Adipocyte (in vitro differentiated cells): Measurements from ENCODE around the gene CCDC187.

Source experiments
- DNase-seq: peaks from one replicate; pipeline ENCODE4 v3.0.0-alpha.2; 2015; ENCODE audit warnings: low read depth
- H3K27me3 ChIP-seq: replicated peaks from 2 replicates; pipeline ENCODE4 v1.7.0; 2013; ENCODE audit warnings: mild to moderate bottlenecking, low read length, moderate library complexity; ENCODE audit not compliant: control insufficient read depth, insufficient read depth
- H3K36me3 ChIP-seq: 2 replicates; pipeline ENCODE4 v1.7.0; 2013; ENCODE audit warnings: low read length, mild to moderate bottlenecking, moderate library complexity; ENCODE audit not compliant: control insufficient read depth, insufficient read depth, severe bottlenecking
- H3K4me1 ChIP-seq: 2 replicates; pipeline ENCODE4 v1.7.0; 2013; ENCODE audit warnings: mild to moderate bottlenecking, low read length, moderate library complexity; ENCODE audit not compliant: control insufficient read depth, insufficient read depth
- H3K4me3 ChIP-seq: 2 replicates; pipeline ENCODE4 v1.7.0; 2013; ENCODE audit warnings: mild to moderate bottlenecking, low read length, moderate library complexity
- H3K9ac ChIP-seq: 2 replicates; pipeline ENCODE4 v1.7.0; 2013; ENCODE audit warnings: mild to moderate bottlenecking, low read length, moderate library complexity
- H3K9me3 ChIP-seq: 2 replicates; pipeline ENCODE4 v1.7.0; 2013; ENCODE audit warnings: mild to moderate bottlenecking, low read length, moderate library complexity; ENCODE audit not compliant: control insufficient read depth

CCDC187 gene

DNA sequence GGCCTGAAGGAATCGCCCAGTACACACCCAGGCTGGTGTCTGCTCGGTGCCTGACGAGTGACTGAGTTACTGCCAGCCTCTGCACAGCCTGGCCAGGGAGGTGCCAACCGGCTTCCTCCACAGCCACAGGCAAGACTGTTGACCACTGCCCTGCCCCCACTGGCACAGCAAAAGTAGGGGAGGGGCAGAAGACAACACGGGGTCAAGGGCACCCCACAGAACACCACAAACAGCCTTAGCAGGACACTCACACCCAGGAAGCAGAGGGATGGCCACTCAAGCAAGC lies 98.2 kb downstream of the CCDC187 start:
- Histone ChIP-seq H3K4me1 (no peaks in the 10 kb centered on the region), H3K36me3 (peaks cover 5% of the 10 kb centered on the region), H3K4me3 (no peak overlapping the region), H3K27me3 (peaks cover 23% of the 10 kb centered on the region), H3K9ac (no peak overlapping the region), H3K9me3 (no peaks in the 10 kb centered on the region)
- no peak for DNase-seq

DNA sequence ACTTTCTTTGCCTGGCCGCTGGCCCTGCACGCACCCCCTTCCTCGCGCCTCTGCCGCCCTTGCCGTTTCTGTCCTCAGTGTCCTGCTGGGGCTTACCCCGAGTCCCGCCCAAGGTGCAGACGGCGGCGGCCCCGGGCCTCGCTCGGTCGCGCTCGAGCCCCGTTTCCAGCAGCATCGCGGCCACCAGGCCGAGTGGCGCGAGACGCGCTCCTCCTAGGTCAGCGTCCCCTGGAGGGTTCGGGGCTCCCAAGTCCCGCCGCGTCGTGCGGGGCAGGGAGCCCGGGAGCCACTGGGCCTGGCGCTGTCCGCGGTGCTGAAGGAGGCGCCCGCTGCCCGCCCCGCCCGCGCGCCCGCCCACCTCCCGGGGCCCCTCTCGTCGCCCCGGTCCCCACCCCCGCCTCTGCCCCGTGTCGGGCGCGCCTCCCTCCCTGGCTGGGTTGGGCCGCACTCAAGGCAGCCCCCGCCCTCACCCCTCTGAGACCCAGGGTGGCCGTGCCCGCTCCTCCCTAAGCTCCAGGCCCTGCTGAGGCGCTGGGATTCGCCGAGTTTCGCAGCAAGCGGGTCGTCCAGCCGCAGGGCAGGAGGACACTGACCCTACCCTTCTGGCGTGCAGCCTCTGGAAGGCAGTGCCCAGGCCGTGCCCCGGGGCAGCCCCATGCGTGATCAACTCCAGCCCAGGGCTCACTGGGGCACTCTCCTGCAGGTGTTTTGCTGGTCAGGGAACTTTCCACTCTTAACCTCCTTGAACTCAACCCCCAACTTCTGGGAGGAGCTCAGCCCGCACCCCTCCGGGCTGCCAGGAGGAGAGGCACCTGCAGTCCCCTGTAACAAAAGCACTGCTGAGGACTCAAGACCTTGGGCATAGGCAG lies 98.8 kb downstream of the CCDC187 start, which contains the start of gene LHX3:
LHX3 (minus strand) TSS at position 291 of the 869 bp plus-strand sequence; CDS start at position 175, 116 bp downstream.
- H3K4me3 ChIP-seq, result no peak within 1 kb of the TSS
- H3K9ac ChIP-seq, result no peak within 1 kb of the TSS
- no peaks in the 10 kb centered on the region for H3K9me3 ChIP-seq
- peaks cover 28% of the 10 kb centered on the region for H3K27me3 ChIP-seq
- DNase-seq, result peak; percentile 62
- H3K4me1 ChIP-seq, result no peaks in the 10 kb centered on the region
- peaks cover 5% of the 10 kb centered on the region for H3K36me3 ChIP-seq

DNA sequence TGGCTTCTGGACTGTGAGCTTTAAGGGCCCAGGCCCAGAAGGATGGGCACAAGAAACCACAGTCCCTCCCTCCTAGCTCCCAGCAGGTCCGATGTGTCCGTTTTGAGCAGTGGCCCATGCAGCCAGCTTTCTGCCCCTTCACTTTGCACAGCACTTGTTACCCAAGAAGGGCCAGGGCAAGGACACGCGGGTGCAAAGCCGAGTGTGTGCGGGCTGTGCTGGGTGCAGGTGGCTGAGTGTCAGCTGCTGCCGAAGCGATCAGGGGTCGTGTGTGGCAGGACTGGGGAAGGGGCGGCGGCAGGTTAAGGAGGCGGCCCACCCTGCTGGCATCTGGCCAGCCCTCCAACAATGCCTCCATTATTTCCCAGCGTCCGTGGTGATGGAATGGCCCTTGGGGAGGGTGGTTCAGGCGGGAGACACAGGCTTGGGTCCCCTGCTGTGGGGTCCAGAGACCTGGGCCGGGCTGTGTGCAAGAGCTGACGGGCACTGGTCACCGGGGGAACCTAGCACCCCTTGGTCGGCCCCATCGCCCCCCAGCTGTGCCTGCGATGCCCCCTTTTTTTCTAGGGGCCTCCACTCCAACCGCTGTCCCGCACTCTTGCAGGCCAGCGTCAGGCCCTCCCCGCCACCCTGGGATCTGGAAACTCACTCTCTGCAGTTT lies 99.6 kb downstream of the CCDC187 start:
- H3K27me3 ChIP-seq, result peaks cover 36% of the 10 kb centered on the region
- H3K4me1 ChIP-seq, result no peaks in the 10 kb centered on the region
- H3K4me3 ChIP-seq, result no peak overlapping the region

DNA sequence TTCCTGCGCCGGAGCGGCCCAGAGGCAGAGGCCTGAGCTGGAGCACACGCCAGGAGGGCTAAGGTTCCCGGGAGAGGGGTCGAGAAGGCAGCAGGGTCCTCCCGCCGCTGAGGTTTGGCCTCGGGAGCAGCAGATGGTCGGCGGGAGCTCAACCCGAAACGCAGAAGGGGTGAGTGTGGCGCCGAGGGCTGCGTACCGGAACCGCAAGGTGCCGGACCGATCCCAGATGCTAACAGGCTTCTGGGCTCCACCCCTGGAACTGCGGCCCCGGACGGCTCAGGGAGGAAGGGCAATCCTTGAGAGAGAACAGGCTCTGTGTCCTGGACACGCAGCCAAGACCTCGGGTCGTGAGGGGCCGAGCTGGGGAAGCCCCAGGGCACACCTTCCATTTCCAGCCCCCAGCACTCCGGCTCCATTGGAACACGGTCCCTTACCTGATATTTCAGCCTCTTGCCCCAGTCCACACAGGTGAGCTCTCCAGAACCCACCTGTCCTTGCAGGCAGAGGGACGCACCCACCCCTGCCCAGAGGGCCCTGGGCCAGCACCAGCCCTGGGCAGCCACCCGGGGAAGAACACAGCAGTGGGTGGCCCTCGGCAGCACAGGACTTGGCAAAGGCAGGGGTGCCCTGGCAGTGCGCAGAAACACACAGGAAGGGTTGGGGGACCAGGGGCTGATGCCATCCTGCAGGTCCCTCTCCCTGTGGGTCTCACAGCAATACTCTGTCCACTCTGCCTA lies 100.3 kb downstream of the CCDC187 start:
- no peaks in the 10 kb centered on the region for H3K4me1 ChIP-seq
- peaks cover 1% of the 10 kb centered on the region for H3K36me3 ChIP-seq
- peaks cover 37% of the 10 kb centered on the region for H3K27me3 ChIP-seq
- H3K9me3 ChIP-seq, result no peaks in the 10 kb centered on the region
- no peak overlapping the region for H3K4me3 ChIP-seq
- no peak overlapping the region for H3K9ac ChIP-seq
- no peak for DNase-seq

More for the DNA sequence above, 99.6 kb downstream of the CCDC187 start:
- no peak overlapping the region for H3K9ac ChIP-seq
- H3K36me3 ChIP-seq, result peaks cover 5% of the 10 kb centered on the region
- no peak for DNase-seq
- H3K9me3 ChIP-seq, result no peaks in the 10 kb centered on the region

DNA sequence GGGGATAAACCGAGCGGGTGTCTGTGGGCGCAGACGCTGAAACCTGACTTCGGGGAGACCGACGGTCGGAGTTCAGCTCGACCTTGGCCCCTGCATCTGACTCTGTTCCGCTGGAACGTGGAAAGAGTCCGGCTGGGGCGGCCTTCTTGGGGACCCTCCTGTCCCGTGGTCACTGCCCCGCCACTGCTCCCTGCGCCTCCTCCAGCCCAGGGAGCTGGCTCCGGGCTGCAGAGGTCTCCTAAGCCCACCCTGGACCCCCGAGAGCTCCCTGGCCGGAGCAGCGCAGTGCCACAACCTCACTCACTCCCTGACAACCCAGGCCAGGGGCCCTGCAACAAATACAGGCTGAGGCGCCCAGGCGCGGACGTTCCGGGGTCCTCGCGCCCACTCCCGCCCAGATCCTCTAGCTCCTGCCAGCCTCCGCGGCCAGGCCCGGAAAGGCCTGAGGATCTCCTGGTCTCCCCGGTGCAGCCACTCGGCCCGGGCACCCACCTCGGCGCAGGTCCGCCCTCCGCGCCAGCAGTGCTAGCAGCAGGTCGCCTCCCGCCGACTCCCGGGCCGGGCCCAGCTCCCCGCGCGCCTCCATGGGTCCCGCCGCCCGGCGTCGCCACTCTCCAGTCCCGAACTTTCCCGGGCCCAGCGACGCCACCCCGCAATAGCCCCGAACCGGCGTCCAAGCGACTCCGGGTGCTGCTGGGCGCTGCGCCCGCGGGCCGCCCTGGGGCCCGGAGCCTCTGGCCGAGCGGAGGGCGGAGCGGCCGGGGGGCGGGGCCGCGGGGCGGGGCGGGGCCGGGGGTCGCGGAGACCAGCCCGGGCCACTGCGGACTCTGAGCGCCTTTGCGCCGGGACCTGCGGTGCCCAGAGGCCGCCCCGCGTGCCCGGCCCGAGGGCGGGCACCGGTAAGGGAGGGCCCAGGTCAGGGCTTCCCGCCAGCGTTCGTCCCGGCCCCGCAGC lies 101.2 kb downstream of the CCDC187 start:
- no peaks in the 10 kb centered on the region for H3K36me3 ChIP-seq
- H3K4me3 ChIP-seq, result no peak overlapping the region
- DNase-seq, result no peak
- no peaks in the 10 kb centered on the region for H3K9me3 ChIP-seq
- H3K9ac ChIP-seq, result no peak overlapping the region
- peaks cover 43% of the 10 kb centered on the region for H3K27me3 ChIP-seq
- H3K4me1 ChIP-seq, result no peaks in the 10 kb centered on the region

DNA sequence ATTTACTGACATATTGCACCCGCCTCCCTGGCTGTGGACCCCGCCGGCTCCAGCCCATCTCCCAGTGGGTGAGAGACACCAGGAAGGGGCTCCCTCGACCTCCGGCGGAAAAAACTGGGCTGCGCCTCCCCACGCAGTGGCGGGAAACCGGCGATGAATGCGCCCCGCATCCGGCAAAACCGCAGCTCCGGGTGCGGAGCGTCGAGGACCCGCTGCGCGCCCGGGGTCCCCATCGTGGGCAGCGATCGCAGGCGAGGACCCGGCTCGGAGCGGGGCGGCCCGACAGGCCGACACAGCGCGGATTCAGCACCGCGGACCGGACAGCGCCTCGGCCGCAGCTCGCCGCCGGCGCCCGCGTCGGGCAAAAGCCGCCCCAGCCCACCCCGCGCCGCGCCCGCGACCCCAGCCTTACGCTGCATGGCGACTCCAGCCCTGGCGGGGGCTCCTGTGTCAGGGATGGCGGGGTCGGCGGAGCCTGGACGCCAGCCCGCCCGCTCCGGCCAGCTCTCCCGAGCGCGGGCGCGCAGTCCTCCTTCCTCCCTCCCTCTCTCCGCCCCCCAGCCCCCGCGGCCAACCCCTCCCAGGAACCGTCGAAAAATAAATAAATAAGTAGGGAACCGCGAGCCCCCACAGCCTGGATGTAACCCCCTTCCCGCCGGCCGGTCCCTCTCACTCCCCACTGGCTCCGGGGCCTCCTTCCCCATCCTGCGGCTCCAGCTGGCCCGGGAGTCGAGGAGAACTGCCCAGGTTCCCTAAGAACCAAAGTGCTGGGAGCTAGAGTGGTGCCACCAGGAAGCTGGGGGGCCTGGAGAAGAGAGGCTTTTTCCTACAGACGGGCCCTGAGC lies 102.1 kb downstream of the CCDC187 start:
- peaks cover 46% of the 10 kb centered on the region for H3K27me3 ChIP-seq
- H3K9ac ChIP-seq, result no peak overlapping the region
- H3K4me3 ChIP-seq, result no peak overlapping the region
- DNase-seq, result peak; percentile 60
- H3K9me3 ChIP-seq, result no peaks in the 10 kb centered on the region
- no peaks in the 10 kb centered on the region for H3K36me3 ChIP-seq
- H3K4me1 ChIP-seq, result no peaks in the 10 kb centered on the region

DNA sequence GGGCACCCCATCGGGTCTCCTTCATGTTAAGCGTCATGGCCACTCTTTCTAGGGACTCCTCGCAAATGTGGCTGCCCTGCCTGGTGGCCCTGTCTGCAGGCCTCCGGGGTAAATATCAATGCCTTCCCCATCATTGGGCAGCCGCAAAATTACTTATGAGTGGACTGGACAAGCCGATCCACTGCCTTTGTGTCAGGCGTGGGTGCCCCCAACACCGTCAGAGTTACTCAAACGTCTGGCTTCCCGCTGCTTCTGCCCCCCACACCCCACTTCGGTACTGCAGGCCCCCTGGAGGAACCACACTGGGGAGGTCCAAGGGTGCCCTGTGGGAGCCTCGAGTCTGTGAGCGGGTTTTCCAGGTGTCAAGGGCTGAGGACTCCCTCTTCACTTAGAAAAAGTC lies 102.7 kb downstream of the CCDC187 start:
- DNase-seq, result no peak
- Histone ChIP-seq H3K4me1 (no peaks in the 10 kb centered on the region), H3K27me3 (peaks cover 53% of the 10 kb centered on the region), H3K9me3 (no peaks in the 10 kb centered on the region), H3K9ac (no peak overlapping the region), H3K4me3 (no peak overlapping the region), H3K36me3 (no peaks in the 10 kb centered on the region)

DNA sequence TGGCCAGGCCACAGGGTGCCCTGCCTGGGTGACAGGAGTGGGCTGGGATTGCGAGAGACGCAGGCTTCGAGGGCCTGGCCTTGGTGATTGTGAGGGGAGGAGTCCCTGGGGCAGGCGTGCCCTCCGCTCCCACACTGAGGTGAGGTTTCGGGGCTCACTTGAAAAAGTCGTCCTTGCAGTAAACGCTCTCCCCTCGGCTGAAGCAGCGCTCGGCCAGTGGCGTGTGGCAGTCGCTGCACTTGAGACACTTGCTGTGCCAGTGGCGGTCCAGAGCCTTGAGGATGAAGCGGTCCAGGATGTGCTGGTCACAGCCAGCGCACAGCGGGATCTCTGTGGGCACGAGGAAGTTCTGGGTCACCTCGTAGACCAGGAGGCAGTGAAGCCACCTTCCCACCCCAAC lies 103.5 kb downstream of the CCDC187 start:
- DNase-seq, result no peak
- no peak overlapping the region for H3K4me3 ChIP-seq
- no peaks in the 10 kb centered on the region for H3K4me1 ChIP-seq

More for the DNA sequence above, 103.5 kb downstream of the CCDC187 start:
- Histone ChIP-seq H3K36me3 (no peaks in the 10 kb centered on the region), H3K9me3 (no peaks in the 10 kb centered on the region), H3K9ac (no peak overlapping the region), H3K27me3 (peaks cover 57% of the 10 kb centered on the region)
